NCI-H524 (cell line): ENCODE measurements around the gene CFAP298.
"Not testable (repeated sequence)": the region's sequence is repeated elsewhere in the genome, so short reads cannot be mapped to it uniquely, and the experiment has no call there.

Source experiments
- DNase-seq, 2 experiments: peaks; one replicate each; lab custom pipeline; 2025; lab: John Stamatoyannopoulos, UW

The CFAP298 gene

DNA sequence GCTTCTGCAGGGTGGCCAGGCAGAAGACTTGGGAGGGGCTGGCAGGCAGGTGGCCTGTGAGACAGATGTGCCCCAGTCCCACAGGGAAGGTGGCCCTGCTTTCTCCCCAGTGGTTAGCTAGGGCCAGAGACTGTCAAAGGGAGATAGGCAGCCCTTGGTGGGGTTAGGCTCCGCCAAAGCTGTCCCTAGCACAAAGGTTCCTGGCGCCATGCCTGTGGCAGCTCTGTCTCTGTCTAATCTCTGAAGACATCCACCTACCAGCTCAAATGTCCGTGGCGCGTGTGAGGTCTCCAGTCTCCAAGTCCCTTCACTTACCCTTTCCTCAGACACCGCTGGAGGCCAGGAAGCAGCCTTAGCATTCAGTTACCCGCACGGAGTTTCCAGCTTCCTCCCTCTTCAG, 44.6 kb downstream of the CFAP298 start:
- DNase-seq: no peak

DNA sequence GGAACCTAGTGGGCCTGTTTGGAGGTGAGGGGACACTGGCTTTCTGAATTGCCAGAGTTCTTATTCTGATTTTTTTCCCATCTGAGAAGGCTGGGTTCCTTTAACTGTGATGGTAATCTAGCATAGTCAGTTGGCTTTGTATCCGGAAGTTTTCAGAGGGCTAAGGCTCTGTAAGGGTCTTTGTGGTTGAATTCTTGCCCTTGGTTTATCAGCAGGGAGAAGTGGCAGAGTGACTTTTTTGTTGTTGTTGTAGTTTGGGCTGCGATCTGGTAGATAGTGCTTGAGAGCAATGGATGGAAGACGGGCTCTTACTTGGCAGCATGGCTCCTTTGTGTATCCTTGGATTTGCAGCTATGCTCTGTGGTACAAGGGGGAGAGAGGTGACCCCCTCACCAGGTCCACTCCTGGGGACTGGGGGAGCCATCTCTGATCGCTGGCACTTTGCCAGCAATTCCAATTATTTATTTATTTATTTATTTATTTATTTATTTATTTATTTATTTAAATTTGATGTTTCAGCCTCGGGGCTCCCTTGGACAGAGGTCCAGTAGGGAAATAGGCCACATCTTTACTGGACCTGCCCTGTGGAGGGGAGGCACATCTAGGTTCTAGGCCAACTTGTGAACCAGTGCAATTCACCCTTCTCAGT, 45.3 kb downstream of the CFAP298 start:
- no peak for DNase-seq

DNA sequence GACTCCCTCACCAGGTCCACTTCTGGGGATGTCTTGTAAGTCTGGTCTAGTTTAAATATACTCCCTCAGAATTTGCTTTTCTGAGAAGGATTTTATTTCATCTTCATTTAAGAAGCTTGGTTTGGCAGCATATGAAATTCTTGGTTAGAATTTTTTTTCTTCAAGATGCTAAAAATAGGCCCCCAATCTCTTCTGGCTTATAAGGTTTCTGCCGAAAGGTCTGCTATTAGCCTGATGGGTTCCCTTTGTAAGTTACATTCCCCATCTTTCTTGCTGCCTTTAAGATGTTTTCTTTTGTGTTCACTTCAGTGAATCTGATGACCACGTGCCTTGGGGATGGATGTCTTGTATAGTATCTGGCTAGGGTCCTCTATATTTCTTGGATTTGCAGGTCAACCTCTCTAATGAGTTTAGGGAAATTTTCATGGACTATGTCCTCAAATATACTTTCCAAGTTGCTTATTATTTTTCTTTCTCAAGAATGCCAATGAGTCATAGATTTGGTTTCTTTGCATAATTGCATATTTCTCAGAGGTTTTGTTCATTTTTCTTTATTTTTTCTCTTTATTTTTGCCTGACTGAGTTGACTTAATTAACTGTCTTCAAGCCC, 46.2 kb downstream of the CFAP298 start:
- DNase-seq: no peak

DNA sequence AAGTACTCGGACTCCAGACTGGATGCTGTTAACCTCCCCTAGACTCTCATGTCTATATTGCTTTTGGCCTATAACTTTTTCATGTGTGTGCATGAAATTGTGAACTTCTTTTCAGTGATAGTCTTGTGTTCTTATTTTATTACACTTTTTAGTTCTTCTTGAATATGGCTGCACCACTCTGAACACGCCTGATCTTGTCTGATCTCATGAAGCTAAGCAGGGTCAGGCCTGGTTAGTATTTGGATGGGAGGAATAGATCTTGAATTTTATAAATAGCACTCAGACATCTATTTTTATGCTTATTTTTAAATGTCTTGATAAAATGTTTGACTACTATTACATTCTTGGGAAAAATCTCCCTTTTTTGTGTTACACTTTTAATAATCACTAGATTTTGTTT, 49.3 kb downstream of the CFAP298 start:
- DNase-seq: no peak

DNA sequence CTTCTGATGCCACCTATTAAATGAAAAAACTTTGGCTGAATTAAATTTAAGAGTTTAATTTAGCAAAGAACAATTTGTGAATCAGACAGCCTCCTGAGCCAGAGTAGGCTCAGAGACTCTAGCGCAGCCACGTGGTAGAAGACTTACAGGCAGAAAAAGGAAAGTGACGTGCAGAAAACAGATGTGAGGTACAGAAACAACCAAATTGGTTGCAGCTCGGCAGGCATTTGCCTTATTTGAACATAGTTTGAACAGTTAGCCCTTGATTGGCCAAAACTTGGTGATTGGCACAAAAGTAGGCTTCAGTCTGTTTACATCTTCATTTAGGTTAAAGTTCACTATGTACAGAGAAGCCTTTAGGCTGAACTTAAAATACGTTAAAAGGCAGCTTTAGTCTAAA, 49.8 kb downstream of the CFAP298 start:
- no peak for DNase-seq

DNA sequence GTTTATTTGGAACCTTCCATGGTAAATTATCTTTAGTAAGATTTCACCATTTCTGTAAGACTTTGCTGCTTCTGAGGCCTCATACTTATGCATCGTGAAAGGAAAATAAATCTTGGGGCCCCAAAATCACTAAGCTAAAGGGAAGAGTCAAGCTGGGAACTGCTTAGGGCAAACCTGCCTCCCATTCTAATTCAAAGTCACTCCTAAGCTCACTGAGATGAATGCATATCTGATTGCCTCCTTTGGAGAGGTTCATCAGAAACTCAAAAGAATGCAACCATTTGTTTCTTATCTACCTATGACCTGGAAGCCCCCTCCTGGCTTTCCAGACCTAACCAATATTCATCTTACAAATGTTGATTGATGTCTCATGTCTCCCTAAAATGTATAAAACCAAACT, 50.7 kb downstream of the CFAP298 start:
- not testable (repeated sequence) for DNase-seq

DNA sequence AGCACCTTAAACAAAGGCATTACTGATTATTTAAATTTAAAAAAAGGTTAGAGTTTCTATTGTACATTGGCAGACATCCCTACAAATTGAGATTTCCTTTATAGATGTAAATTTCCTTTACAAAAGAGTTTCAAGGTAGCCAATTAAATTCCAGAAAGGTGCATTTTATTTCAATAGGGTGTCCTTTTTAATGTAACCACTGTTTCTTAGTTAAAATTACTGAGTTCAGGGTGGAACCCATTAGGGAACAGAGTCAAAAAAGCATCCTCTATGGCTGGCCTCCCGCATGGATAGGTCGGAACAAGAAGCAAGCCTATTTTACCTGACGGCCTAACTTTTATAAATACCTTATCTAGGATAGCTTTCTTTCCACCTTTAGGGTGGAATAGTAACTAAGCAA, 51.3 kb downstream of the CFAP298 start:
- DNase-seq: no peak

DNA sequence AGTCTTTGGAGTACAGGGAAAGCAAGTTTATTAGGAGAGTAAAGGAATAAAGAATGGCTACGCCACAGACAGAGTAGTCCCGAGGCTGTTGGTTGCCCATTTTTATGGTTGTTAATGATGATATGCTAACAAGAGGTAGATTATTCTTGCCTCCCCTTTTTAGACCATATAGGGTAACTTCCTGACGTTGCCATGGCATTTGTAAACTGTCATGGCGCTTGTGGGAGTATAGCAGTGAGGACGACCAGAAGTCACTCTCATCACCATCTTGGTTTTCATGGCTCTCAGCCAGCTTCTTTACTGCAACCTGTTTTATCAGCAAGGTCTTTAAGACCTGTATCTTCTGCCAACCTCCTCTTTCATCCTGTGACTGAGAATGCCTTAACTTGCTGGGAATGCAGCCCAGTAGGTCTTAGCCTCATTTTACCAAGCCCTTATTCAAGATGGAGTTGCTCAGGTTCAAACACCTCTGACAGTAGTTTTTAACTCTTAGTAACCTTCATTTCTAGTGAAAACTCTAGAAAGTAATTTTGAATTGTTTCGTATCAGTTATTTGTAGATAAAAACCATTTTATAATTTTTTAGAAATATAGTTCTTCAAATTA, 53.1 kb downstream of the CFAP298 start:
- DNase-seq: no peak

DNA sequence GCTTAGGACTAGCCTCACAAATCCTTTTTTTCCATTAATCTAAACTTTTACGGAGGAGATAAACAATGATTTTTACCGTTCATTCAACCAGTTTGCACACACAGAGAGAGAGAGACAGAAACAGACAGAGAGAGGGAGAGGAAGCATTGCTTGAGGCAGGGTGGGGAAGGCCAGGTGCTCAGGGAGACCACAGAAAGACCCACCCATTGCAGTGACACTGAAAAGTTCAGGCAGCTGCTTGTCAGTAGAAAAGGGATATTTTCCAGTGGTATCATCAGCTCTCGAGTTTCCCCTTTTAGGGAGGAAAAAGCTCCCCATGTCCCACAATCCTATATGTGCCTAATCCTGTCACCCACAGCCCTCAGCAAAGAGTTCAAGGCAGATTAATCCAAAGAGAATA, 54.1 kb downstream of the CFAP298 start:
- DNase-seq: no peak

DNA sequence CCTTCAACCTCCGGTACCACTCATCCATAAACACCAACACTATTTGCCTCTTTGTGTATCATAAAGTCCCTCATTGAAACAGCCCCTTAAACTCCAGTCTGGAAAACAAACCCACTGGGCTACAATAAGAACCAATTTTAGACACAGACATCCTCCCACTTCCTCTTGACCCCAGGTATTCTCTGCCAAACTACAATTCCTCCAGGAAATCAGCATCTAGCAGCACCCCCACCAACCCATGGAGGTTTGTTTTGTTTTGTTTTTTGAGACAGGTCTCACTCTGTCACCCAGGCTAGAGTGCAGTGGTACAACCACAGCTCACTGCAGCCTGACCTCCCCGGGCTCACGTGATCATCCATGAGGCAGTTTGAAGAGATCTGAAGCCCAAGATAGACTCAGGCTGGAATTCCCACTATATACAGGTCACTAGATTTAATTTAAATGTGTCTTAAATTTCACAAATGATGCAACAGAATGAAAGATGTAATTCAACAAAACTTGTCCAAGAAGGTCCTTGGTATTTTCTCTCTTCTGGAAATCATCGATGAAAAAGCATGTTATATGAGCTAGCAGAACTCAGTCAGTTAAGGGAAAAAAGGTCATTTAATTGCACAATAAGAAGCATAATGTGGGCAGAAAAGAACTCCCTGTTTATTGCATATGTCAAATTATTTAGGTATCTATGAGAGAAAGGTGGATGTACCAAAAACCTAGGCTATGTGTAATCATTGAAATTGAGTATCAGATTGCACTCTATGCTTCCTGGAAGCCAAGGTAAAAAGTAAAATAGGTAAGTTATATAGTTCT, 57.1 kb downstream of the CFAP298 start:
- DNase-seq: no peak

DNA sequence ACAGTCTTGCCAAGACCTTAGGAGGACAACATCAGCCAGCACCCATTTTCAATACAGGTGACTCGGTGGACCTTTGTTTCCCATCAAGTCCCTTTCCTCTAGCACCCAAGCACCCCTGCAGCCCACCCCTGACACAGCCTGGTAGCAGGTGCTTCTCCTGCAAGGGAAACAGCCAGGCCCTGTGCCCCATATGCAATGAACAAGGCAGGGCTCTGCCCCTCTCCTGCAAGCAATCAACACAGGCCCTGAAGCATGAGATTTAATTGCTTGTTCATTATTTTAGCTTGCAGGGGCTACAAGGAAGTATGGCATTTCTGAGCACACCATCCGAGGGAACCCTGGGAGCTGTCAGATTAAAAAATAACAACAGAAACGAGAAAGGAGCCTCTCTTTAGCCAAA, 62.3 kb downstream of the CFAP298 start:
- no peak for DNase-seq

DNA sequence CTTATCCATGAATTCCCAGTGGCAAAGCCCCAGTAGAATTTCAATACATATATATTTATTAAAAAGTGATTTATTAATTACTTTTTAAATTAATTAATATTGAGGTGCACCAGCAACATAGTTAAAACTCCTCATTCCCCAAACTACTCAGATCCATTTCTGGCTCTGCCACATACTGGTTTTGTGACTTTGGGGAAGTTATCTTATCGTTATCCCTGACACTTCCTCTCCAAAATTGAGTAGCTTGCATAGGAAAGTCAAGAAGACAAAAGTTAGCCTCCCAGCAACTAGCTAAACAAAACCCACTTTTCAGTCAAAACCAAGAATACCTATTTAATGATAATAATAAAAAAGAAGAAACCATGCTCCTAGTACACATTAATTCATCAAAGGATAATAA, 62.7 kb downstream of the CFAP298 start:
- DNase-seq: no peak
